ENCODE data around the gene PHRF1. TPM values are rescaled to one million over a fixed set of nuclear protein-coding genes. Genes with fewer than 3 reads are reported as not detected.
A peak's percentile ranks its signal among the peaks of the same experiment; 100 is the strongest.

PHRF1 gene
- total and polyA plus RNA-seq, 11 donors = 11.6 to 21.3 (median 18.1) TPM

DNA sequence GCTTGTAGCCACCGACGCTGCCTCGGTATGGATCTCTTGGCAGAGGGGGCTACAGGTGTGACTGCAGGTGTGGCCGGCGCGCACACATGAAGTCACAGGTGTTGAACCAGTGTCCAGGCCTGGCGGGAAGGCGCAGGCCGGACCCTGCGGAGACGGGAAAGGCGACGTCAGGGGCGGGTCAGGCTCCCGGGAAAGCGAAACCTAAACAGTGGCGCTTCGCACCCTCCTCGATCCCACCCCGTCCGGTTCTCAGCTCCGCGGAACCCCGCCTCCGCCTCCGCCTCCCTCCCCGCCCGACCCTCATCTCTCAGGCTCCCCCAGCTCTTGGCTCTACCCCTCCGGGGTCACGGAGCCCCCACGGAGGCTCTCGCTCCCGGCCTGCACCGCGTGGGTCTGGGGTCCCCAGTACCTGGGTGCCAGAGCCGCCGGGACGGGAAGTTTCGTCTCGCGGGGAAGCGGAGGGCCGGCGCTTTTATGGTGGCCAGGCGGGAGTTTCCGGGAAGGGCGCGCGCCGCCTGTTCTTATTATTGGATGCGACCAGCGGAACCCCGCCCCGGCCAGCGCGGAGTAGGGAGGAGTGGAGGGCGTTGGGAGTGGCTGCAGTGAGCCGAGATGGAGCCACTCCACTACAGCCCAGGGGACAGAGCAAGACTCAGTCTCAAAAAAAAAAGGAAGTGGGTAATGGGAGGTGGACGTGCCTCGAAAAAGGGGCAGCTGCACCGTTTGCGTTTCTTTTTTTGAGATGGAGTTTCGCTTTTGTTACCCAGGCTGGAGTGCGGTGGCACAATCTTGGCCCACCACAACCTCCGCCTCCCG, 39.4 kb downstream of the PHRF1 start, which contains the start of gene IRF7:
TSS of gene IRF7 (minus strand) at position 447 of the 816 bp plus-strand sequence. CDS start 586 bp downstream, outside the sequence.
- ATAC-seq (peak; percentile 86 to 94 (median 92)), DNase-seq (peak; percentile 96 to 98 (median 97))
- TF ChIP-seq, protein P1, sequence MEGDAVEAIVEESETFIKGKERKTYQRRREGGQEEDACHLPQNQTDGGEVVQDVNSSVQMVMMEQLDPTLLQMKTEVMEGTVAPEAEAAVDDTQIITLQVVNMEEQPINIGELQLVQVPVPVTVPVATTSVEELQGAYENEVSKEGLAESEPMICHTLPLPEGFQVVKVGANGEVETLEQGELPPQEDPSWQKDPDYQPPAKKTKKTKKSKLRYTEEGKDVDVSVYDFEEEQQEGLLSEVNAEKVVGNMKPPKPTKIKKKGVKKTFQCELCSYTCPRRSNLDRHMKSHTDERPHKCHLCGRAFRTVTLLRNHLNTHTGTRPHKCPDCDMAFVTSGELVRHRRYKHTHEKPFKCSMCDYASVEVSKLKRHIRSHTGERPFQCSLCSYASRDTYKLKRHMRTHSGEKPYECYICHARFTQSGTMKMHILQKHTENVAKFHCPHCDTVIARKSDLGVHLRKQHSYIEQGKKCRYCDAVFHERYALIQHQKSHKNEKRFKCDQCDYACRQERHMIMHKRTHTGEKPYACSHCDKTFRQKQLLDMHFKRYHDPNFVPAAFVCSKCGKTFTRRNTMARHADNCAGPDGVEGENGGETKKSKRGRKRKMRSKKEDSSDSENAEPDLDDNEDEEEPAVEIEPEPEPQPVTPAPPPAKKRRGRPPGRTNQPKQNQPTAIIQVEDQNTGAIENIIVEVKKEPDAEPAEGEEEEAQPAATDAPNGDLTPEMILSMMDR (IDR thresholded peaks at IDR 0.05) = no peak
- TF ChIP-seq POLR2A (IDR thresholded peaks at IDR 0.05) = peak in 1 of 2 donors; percentile 93
- intact Hi-C loops (cut with DNase I) = loop anchor here in 2 of 10 donors (2.0 to 5.0 kb wide), 2 partner anchors 38 to 47 kb away; partner anchors contain the start of gene PHRF1 (in 1 of the 2)
- Histone ChIP-seq H3K4me1 (peaks cover 8 to 38% (median 22%) of the 10 kb centered on the region in 12 donors), H3K36me3 (peaks cover 0 to 44% (median 26%) of the 10 kb centered on the region in 9 donors), H3K27ac (peak within 1 kb of the TSS; percentile 76 to 99 (median 92)), H3K27me3 (no peaks in the 10 kb centered on the region), H3K4me3 (peak within 1 kb of the TSS; percentile 25 to 90 (median 70)), H3K9me3 (no peaks in the 10 kb centered on the region)
- 5 to 7% (median 7%) methylated on average over 46 to 66 of the region's 66 CpGs for WGBS, 4 donors

DNA sequence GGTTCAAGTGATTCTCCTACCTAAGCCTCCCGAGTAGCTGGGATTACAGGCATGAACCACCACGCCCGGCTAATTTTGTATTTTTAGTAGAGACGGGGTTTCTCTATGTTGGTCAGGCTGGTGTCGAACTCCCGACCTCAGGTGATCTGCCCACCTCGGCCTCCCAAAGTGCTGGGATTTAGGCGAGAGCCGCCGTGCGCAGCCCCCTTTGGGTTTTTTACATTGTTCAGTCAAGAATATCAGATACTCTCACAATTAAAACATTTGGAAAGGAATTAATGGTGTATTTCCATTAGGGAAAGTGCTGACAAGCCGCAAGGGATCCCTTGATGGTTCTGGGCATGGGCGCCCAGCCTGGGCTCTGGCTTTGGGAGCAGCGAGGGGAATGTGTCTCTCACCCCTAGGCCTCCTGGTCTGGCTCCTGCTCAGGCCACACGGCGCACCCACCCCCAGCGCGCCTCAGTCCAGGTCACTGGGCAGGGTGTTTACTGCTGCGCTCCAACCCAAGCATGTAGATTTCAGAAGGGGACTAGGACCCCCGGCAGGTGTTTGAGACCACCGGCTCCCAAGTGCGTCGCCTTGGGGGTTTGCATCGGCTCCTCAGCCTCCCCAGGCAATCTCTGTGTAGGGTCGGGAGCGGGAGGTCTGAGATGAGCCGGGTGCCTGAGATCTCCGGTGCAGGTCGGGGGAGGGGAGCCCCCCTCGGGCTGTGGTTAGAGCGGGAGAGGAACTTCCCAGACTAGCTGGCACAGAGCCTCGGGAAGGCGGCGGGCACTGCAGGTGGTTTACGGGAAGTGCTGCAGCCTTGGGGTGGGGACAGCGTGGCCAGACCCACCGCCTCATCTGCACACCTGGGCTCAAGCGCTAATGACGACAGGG, 40.3 kb downstream of the PHRF1 start:
- intact Hi-C loops (cut with DNase I) = loop anchor here in 1 of 10 donors (5.0 kb wide), 1 partner anchor 39 kb away; the partner anchor contains the start of gene PHRF1
- Histone ChIP-seq H3K27me3 (no peaks in the 10 kb centered on the region), H3K9me3 (no peaks in the 10 kb centered on the region), H3K4me3 (peak overlapping the region; percentile 25 to 90 (median 70)), H3K27ac (peak overlapping the region; percentile 76 to 99 (median 92)), H3K36me3 (peaks cover 0 to 35% (median 18%) of the 10 kb centered on the region in 9 donors), H3K4me1 (peaks cover 8 to 38% (median 22%) of the 10 kb centered on the region in 12 donors)
- DNase-seq (peak in 2 of 5 donors; percentile 58 to 77), ATAC-seq (no peak)
- TF ChIP-seq POLR2A (IDR thresholded peaks at IDR 0.05) = no peak
- TF ChIP-seq, protein P1 (IDR thresholded peaks at IDR 0.05) = no peak
- 84 to 89% (median 87%) methylated on average over 34 to 39 of the region's 39 CpGs for WGBS, 4 donors

DNA sequence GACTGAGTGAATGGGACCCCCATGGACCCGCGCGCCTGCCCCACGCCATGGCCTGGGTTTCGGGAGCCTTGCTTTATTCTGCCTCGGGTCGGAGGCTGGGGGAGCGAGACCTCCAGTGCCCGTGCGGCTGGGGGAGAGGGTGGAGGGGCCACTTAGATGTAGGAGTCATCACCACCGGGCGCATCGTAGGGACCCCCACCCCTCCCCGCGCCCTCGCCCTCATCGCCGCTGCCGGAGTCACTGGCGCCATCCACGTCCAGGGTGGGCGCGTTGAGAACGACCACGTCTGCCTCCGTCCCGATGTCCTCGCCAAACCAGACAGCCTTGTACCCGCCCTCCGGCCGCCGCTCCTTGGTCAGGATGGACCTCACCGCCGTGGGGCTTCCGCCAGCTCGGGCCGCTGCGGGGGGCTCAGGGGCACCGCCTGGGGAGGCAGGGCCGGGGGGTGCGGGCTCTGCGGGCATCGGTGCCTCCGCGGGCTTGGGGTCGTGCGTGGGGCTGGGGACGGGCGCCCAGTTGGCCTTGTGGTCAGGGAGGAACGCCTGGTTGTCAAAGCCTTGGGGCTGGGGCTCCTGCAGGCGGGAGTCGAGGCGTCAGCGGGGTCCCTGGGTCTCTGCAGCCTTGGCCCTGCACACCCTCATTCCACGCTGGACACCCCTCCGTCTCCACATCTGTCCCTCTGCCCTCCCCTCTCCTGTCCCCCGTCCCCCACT, 41.1 kb downstream of the PHRF1 start:
- Histone ChIP-seq H3K27me3 (no peaks in the 10 kb centered on the region), H3K4me1 (peaks cover 8 to 38% (median 22%) of the 10 kb centered on the region in 12 donors), H3K27ac (no peak overlapping the region), H3K4me3 (peak overlapping the region in 1 of 12 donors; percentile 90), H3K36me3 (peaks cover 0 to 28% (median 10%) of the 10 kb centered on the region in 9 donors), H3K9me3 (no peaks in the 10 kb centered on the region)
- peak in 1 of 5 donors; percentile 67 for DNase-seq
- TF ChIP-seq, protein P1 (IDR thresholded peaks at IDR 0.05) = no peak
- TF ChIP-seq POLR2A (IDR thresholded peaks at IDR 0.05) = no peak
- 92 to 95% (median 94%) methylated on average over 33 to 57 of the region's 57 CpGs for WGBS, 4 donors
- ATAC-seq = no peak
- intact Hi-C loops (cut with DNase I) = loop anchor here in 1 of 10 donors (5.0 kb wide), 1 partner anchor 40 kb away; the partner anchor contains the start of gene PHRF1

All from heart left ventricle (tissue), 16 donors.